ENCODE measurements around the gene ETV1. TPM values are rescaled to one million over a fixed set of nuclear protein-coding genes. Genes with fewer than 3 reads are reported as not detected.
A peak's percentile ranks its signal among the peaks of the same experiment; 100 is the strongest.

ETV1 gene
- total RNA-seq: 70.3 and 73.1 TPM in 2 replicates
- 93.7 and 116 TPM in 2 replicates for polyA plus RNA-seq

GRCh38 chr7:13989126-13989948 is at the start of gene ETV1:
Gene ETV1, minus strand, starts transcription at chr7:13989666. Its CDS starts 614 bp downstream, at chr7:13989052.
- Histone ChIP-seq H3K4me3 (peak within 1 kb of the TSS; percentile 88), H3K36me3 (no peaks in the 10 kb centered on the region), H3K27me3 (no peaks in the 10 kb centered on the region), H3K27ac (peak within 1 kb of the TSS; percentile 80), H3K4me1 (ENCODE audit: low read depth) (peaks cover 18% of the 10 kb centered on the region), H3K9me3 (ENCODE audit: low read depth) (no peaks in the 10 kb centered on the region)
- TF ChIP-seq CTCF (IDR thresholded peaks at IDR 0.05; ENCODE audit: low read depth, low read length): peak; percentile 56
- DNase-seq (ENCODE audit: low read depth in 1 of 2, low spot score in 1 of 2): peak; percentile 79 to 94

GRCh38 chr7:14024406-14024805 is 34.9 kb upstream of the ETV1 start:
- no peak for TF ChIP-seq CTCF (IDR thresholded peaks at IDR 0.05; ENCODE audit: low read depth, low read length)
- no peak overlapping the region for H3K27ac ChIP-seq
- no peaks in the 10 kb centered on the region for H3K27me3 ChIP-seq
- H3K4me1 ChIP-seq (ENCODE audit: low read depth): no peaks in the 10 kb centered on the region
- peak in 1 of 2 donors; percentile 21 for DNase-seq (ENCODE audit: low read depth in 1 of 2, low spot score in 1 of 2)
- no peaks in the 10 kb centered on the region for H3K9me3 ChIP-seq (ENCODE audit: low read depth)
- H3K36me3 ChIP-seq: no peaks in the 10 kb centered on the region
- H3K4me3 ChIP-seq: no peak overlapping the region

GRCh38 chr7:14023838-14024237 is 34.4 kb upstream of the ETV1 start:
- no peak for TF ChIP-seq CTCF (IDR thresholded peaks at IDR 0.05; ENCODE audit: low read depth, low read length)
- H3K4me3 ChIP-seq: no peak overlapping the region
- DNase-seq (ENCODE audit: low read depth in 1 of 2, low spot score in 1 of 2): peak in 1 of 2 donors; percentile 68
- H3K36me3 ChIP-seq: no peaks in the 10 kb centered on the region
- H3K27ac ChIP-seq: no peak overlapping the region
- no peaks in the 10 kb centered on the region for H3K9me3 ChIP-seq (ENCODE audit: low read depth)
- no peaks in the 10 kb centered on the region for H3K27me3 ChIP-seq
- no peaks in the 10 kb centered on the region for H3K4me1 ChIP-seq (ENCODE audit: low read depth)

GRCh38 chr7:14023342-14023741 is 33.9 kb upstream of the ETV1 start:
- TF ChIP-seq CTCF (IDR thresholded peaks at IDR 0.05; ENCODE audit: low read depth, low read length): no peak
- H3K27ac ChIP-seq: no peak overlapping the region
- H3K9me3 ChIP-seq (ENCODE audit: low read depth): no peaks in the 10 kb centered on the region
- no peaks in the 10 kb centered on the region for H3K27me3 ChIP-seq
- no peaks in the 10 kb centered on the region for H3K4me1 ChIP-seq (ENCODE audit: low read depth)
- DNase-seq (ENCODE audit: low read depth in 1 of 2, low spot score in 1 of 2): no peak
- no peaks in the 10 kb centered on the region for H3K36me3 ChIP-seq
- H3K4me3 ChIP-seq: no peak overlapping the region

DNA sequence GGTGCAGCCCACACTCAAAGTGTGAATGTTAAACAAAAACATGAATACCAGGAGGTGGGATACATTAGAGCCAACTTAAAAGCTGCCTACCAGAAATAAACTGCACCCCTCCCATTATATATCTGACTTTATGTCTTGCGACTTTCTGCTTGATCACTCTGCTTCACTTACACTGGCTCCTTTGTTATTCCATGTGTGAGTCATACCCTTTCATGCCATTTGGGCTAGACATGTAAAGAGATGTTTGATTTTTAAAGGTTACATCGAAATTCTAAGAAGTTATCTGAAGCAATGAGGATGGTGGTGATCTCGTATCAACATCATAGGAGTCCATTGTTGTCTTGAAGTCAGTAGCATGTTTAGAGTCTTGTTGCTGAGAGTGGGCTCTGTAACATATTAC is 31.6 kb upstream of the ETV1 start:
- no peaks in the 10 kb centered on the region for H3K27me3 ChIP-seq
- DNase-seq (ENCODE audit: low read depth in 1 of 2, low spot score in 1 of 2): peak in 1 of 2 donors; percentile 59
- no peak for TF ChIP-seq CTCF (IDR thresholded peaks at IDR 0.05; ENCODE audit: low read depth, low read length)
- no peaks in the 10 kb centered on the region for H3K4me1 ChIP-seq (ENCODE audit: low read depth)
- H3K9me3 ChIP-seq (ENCODE audit: low read depth): no peaks in the 10 kb centered on the region
- H3K4me3 ChIP-seq: no peak overlapping the region
- no peak overlapping the region for H3K27ac ChIP-seq
- no peaks in the 10 kb centered on the region for H3K36me3 ChIP-seq
